Measurements from ENCODE around the gene EVC2. TPM values are rescaled to one million over a fixed set of nuclear protein-coding genes. Genes with fewer than 3 reads are reported as not detected.

The EVC2 gene
- total RNA-seq, 4 donors from 2014 or later, result 8.0 to 15.1 (median 11.5) TPM

DNA sequence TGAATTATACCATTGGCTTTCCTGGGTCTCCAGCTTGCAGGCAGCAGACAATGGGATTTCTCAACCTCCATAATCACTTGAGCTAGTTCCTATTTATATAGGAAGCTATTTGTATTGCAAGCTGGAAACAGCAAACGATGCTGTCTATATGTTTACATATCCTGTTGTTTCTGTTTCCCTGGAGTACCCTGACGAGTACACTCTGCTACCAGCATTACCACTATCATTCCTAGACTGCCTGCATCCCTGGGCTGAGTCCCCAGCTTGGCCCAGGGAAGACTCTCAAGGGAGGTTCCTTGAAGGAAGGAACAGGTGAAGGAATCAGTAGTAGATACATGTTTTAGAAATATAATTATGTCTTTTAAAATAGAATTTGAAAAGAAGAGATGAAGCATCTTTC, 81.4 kb downstream of the EVC2 start:
- TF ChIP-seq POLR2A (IDR thresholded peaks at IDR 0.05) (no peak), CTCF (IDR thresholded peaks at IDR 0.05) (no peak)
- DNase-seq (ENCODE audit: low spot score in 2 of 2), result peak in 1 of 2 donors; percentile 49
- H3K4me3 ChIP-seq (ENCODE audit: low read depth, poor library complexity, severe bottlenecking), result no peak overlapping the region
- intact Hi-C loops (cut with DNase I; ENCODE audit: low total_unique reads), result no loop called here
- WGBS, 2 donors, result 71 to 79% methylated on average over 2 of the region's 2 CpGs

DNA sequence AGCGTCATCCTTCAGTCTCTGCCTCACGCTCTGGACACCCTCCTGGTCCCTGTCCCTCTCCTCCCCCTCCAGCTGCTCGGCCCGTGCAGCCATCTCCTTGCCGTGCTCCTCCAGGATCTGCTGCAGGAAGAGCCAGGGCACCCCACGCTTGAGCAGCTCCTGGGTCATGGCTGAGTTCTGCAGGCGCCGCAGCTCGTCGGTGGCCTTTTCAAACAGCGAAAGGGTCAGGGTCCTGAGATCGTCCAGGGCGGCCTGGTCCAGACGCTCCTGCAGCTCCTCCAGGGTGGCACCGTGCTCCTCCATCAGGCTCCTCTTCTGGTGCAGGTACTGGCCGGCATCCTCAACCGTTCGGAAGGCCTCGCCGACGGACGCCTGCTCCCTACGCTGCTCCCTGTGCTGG, 85.8 kb downstream of the EVC2 start:
- H3K4me3 ChIP-seq (ENCODE audit: low read depth, poor library complexity, severe bottlenecking), result no peak overlapping the region
- WGBS, 2 donors, result 92 to 98% methylated on average over 23 of the region's 23 CpGs
- intact Hi-C loops (cut with DNase I; ENCODE audit: low total_unique reads), result no loop called here
- TF ChIP-seq POLR2A (IDR thresholded peaks at IDR 0.05) (no peak), CTCF (IDR thresholded peaks at IDR 0.05) (no peak)
- DNase-seq (ENCODE audit: low spot score in 2 of 2), result peak in 1 of 2 donors; percentile 59

DNA sequence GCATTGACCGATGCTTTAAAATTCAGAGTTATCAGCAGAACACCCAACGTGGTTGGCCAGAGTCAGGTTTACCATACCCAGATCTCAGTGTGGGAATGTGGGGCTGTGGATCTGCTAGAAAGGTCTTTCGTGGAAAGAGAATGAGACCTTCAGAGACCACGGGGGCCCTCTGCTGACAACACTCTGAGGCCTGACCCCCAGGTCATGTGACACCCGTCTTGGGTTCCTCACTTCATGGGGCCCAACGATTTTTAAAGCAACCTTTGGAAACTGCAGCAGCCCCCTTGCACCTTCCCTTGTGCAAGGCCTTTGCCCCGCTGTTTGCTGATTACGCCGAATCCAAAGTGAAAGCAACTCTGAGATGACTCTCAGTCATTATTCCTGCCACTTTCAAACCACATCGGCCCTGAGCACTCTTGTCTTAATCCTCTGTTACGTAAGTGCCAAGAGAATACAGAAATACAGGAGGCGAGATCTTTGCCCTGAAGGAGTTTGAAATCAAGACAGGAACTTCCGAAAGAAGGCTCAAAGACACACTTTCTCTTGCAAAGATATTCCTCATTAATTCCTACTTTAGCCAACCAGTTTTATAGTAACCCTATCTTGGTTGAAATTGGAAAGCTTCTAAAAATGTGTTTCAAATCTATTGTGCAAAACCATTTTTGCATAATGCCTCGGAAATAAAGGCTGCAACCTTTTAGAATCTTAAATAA, 88.3 kb downstream of the EVC2 start:
- peak in 1 of 2 donors; percentile 40 for DNase-seq (ENCODE audit: low spot score in 2 of 2)

DNA sequence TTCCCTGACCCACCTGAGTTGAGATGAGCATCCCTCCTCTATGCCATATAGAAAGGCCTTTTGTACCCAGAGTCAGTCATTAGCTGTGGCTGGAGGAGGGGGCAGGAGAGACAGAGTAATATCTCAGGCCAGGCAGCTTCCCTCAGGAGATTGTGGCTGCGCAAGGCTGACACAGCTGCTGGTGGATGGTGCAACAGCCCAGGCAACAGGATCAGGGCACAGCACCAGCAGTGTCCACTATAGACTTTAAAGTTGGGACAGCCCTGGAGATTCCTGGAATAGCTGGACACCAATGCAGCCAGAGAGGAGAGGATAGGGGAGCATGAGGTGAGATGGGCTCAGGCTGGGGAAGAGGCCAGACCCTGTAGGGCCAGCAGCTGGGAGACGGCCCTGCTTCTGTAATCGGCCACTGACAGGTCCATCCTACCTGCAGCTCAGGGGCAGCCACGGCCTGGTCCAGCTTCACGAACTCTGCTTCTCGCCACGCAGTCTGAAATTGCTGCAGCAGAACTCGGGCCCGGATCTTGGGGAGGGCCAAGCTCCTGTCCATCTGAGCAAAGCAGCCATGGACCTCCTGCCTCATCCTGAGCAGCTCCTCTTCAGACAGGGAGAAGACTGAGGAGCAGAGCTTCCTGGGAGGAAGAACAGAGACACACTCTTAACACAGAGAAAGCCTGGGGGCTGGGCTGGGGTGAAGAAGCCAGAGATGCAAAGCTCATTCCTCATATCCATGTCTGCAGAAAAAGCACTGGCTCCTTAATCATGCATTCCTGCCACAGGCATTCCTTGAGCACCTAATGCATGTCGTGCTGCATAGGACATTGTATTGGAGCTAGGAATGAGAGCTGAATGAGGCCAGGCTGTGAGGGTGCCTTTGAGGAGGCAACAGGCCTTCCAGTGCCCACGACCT, 90.1 kb downstream of the EVC2 start:
- TF ChIP-seq CTCF (IDR thresholded peaks at IDR 0.05) (no peak), POLR2A (IDR thresholded peaks at IDR 0.05) (no peak)
- WGBS, 2 donors, result 91 to 93% methylated on average over 11 of the region's 11 CpGs
- peak in 1 of 2 donors; percentile 78 for DNase-seq (ENCODE audit: low spot score in 2 of 2)
- intact Hi-C loops (cut with DNase I; ENCODE audit: low total_unique reads), result no loop called here
- no peak overlapping the region for H3K4me3 ChIP-seq (ENCODE audit: low read depth, poor library complexity, severe bottlenecking)

More for the DNA sequence above, 88.3 kb downstream of the EVC2 start:
- intact Hi-C loops (cut with DNase I; ENCODE audit: low total_unique reads), result no loop called here
- H3K4me3 ChIP-seq (ENCODE audit: low read depth, poor library complexity, severe bottlenecking), result no peak overlapping the region
- TF ChIP-seq CTCF (IDR thresholded peaks at IDR 0.05), result no peak
- no peak for TF ChIP-seq POLR2A (IDR thresholded peaks at IDR 0.05)
- WGBS, 2 donors, result 83% methylated on average over 14 of the region's 14 CpGs

DNA sequence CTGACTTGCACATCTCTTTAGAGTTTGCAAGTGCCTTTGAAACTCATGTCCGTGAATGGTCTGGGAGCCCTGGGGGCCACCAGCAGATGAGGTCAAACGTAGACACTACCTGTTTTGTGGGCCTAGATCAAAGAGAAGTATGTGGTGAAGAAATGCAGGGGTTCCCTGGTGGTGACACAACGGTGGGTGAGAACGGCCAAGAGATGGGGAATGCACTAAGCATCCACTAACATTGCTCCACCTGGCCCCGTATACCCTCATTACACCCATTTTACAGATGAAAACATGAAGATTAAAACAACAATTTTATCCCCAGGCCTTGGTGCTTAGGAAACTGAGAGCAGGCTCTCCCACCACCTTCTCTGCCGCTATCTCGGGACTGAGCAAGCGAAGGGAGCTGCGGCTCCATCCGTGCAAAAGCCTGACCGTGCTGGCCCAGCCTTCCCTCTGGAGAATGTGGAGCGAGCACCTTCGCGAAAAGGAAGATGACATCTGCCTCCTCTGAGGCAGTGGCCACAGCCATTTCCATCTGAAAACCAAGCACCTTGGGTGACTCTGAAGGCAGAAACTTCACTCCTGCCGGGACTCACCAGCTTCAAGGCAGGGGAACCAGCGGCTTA, 91.9 kb downstream of the EVC2 start:
- WGBS, 2 donors, result 88 to 90% methylated on average over 16 of the region's 16 CpGs
- intact Hi-C loops (cut with DNase I; ENCODE audit: low total_unique reads), result no loop called here
- no peak overlapping the region for H3K4me3 ChIP-seq (ENCODE audit: low read depth, poor library complexity, severe bottlenecking)
- TF ChIP-seq POLR2A (IDR thresholded peaks at IDR 0.05), result no peak
- no peak for TF ChIP-seq CTCF (IDR thresholded peaks at IDR 0.05)
- DNase-seq (ENCODE audit: low spot score in 2 of 2), result peak in 1 of 2 donors; percentile 77

Data from lower leg skin (tissue), 4 donors.